Measurements from ENCODE around the gene RGCC. TPM values are rescaled to one million over a fixed set of nuclear protein-coding genes. Genes with fewer than 3 reads are reported as not detected.

Gene RGCC
- total RNA-seq, 1 experiment from 2014 or later: not detected

GRCh38 chr13:41465241-41465847, 8.0 kb downstream of the RGCC start:
- H3K4ac ChIP-seq (ENCODE audit: low read depth, low read length): no peak overlapping the region
- Mint-ChIP-seq H3K4me1 (peaks cover 3 to 9% of the 10 kb centered on the region in 2 experiments; a peak in 2 of 4 replicates), H3K4me3 (no peak overlapping the region), H3K27me3 (ENCODE audit: low read depth) (peaks cover 28% of the 10 kb centered on the region), H3K27ac (no peak overlapping the region), H3K9me3 (no peaks in the 10 kb centered on the region; a peak in 2 of 5 replicates), H3K36me3 (ENCODE audit: insufficient read depth in 1 of 3, low read depth in 3 of 3) (no peaks in the 10 kb centered on the region)
- no peak overlapping the region for H3K27ac ChIP-seq (ENCODE audit: insufficient read length, low read depth, low read length)
- no peaks in the 10 kb centered on the region for H3K27me3 ChIP-seq (ENCODE audit: insufficient read depth, low read length)
- no peak overlapping the region for H3K14ac ChIP-seq (ENCODE audit: insufficient read depth, low read length)
- H4K91ac ChIP-seq (ENCODE audit: insufficient read length, low read depth, low read length): no peak overlapping the region
- H4K8ac ChIP-seq (replicated peaks; ENCODE audit: insufficient read length, low read depth, low read length): no peak overlapping the region
- H3K79me2 ChIP-seq (ENCODE audit: insufficient read depth, low read length): no peaks in the 10 kb centered on the region
- no peaks in the 10 kb centered on the region for H3K79me1 ChIP-seq (ENCODE audit: insufficient read depth, low read depth, low read length, poor library complexity, severe bottlenecking)
- H3K4me1 ChIP-seq (ENCODE audit: insufficient read depth, low read length): no peaks in the 10 kb centered on the region
- no CpG with 5 or more reads among the region's 4 CpGs for WGBS (ENCODE audit: extremely low coverage, insufficient read length, low lambda C conversion rate)
- H3K9me3 ChIP-seq (ENCODE audit: control insufficient read depth, low read depth, low read length): no peaks in the 10 kb centered on the region
- H2BK15ac ChIP-seq (ENCODE audit: low read depth, low read length): no peak overlapping the region
- no peak overlapping the region for H2BK12ac ChIP-seq (ENCODE audit: insufficient read length, low read depth, low read length)
- no peak overlapping the region for H2BK20ac ChIP-seq (ENCODE audit: low read depth, low read length, poor library complexity, severe bottlenecking)
- TF ChIP-seq CTCF (conservative IDR thresholded peaks at IDR 0.05): no peak
- H3K18ac ChIP-seq (ENCODE audit: insufficient read length, low read depth, low read length): no peak overlapping the region
- no peak overlapping the region for H2BK5ac ChIP-seq (ENCODE audit: insufficient read length, low read length)
- no peak overlapping the region for H2BK120ac ChIP-seq (ENCODE audit: low read depth, low read length, poor library complexity, severe bottlenecking)
- no peak overlapping the region for H2AK5ac ChIP-seq (ENCODE audit: insufficient read length, low read length)
- H3K4me2 ChIP-seq (ENCODE audit: insufficient read depth, insufficient read length, low read length): no peak overlapping the region
- H3K9ac ChIP-seq (ENCODE audit: extremely low read depth, insufficient read length, low read length): no peak overlapping the region
- H4K5ac ChIP-seq (ENCODE audit: insufficient read length, low read depth, low read length): no peak overlapping the region
- H4K20me1 ChIP-seq (ENCODE audit: control insufficient read depth, insufficient read depth, insufficient read length): no peaks in the 10 kb centered on the region
- H3K56ac ChIP-seq (ENCODE audit: insufficient read length, low read depth, low read length): no peak overlapping the region
- no peak overlapping the region for H3T11ph ChIP-seq (ENCODE audit: low read length)
- H3K23me2 ChIP-seq (ENCODE audit: insufficient read length, low read depth, low read length, poor library complexity, severe bottlenecking): no peaks in the 10 kb centered on the region
- DNase-seq: no peak
- H2AFZ ChIP-seq (ENCODE audit: low read length): no peak overlapping the region
- no peak overlapping the region for H3K23ac ChIP-seq (ENCODE audit: insufficient read length, low read depth, low read length)

Measured in H9 (cell line).